Dendritic cell treated with granulocyte-macrophage colony-stimulating factor and Interleukin-4, amounts not matched to agents 40 ng/mL and 50 ng/mL, for 4 days (primary cell): ENCODE measurements around the gene SFSWAP.

Source experiments
- H3K27ac Mint-ChIP-seq: one replicate; pipeline ENCODE4 v1.8.0; 2022; ENCODE audit warnings: mild to moderate bottlenecking, mixed read lengths
- H3K27me3 Mint-ChIP-seq: one replicate; pipeline ENCODE4 v1.8.0; 2022; ENCODE audit warnings: mild to moderate bottlenecking, mixed read lengths
- H3K36me3 Mint-ChIP-seq: one replicate; pipeline ENCODE4 v1.8.0; 2022; ENCODE audit warnings: low read depth, mixed read lengths
- H3K4me1 Mint-ChIP-seq: one replicate; pipeline ENCODE4 v1.8.0; 2022; ENCODE audit warnings: low read depth, mixed read lengths
- H3K4me3 Mint-ChIP-seq: one replicate; pipeline ENCODE4 v1.8.0; 2022; ENCODE audit warnings: mild to moderate bottlenecking, moderate library complexity, mixed read lengths
- H3K9me3 Mint-ChIP-seq: one replicate; pipeline ENCODE4 v1.8.0; 2022; ENCODE audit warnings: mixed read lengths
- intact Hi-C: fragments of 100-400 bp; cut with micrococcal nuclease; formaldehyde crosslinking; loops from one replicate; pipeline ENCODE4 v1.15.0; 2022

Gene SFSWAP

GRCh38 chr12:131724534-131724933 is 13.6 kb downstream of the SFSWAP start:
- no peak overlapping the region for H3K4me3 Mint-ChIP-seq
- H3K27me3 Mint-ChIP-seq = no peaks in the 10 kb centered on the region
- peaks cover 93% of the 10 kb centered on the region for H3K36me3 Mint-ChIP-seq
- H3K9me3 Mint-ChIP-seq = no peaks in the 10 kb centered on the region
- intact Hi-C loops = no loop called here
- no peaks in the 10 kb centered on the region for H3K4me1 Mint-ChIP-seq
- no peak overlapping the region for H3K27ac Mint-ChIP-seq

- H3K9me3 Mint-ChIP-seq = no peaks in the 10 kb centered on the region
- H3K27ac Mint-ChIP-seq = no peak overlapping the region
- no peaks in the 10 kb centered on the region for H3K4me1 Mint-ChIP-seq
- peaks cover 93% of the 10 kb centered on the region for H3K36me3 Mint-ChIP-seq
- no peak overlapping the region for H3K4me3 Mint-ChIP-seq
- no peaks in the 10 kb centered on the region for H3K27me3 Mint-ChIP-seq
- intact Hi-C loops = no loop called here
Measured at GRCh38 chr12:131725503-131725902, 14.6 kb downstream of the SFSWAP start.

GRCh38 chr12:131728720-131729119 is 17.8 kb downstream of the SFSWAP start:
- peaks cover 92% of the 10 kb centered on the region for H3K36me3 Mint-ChIP-seq
- intact Hi-C loops = no loop called here

DNA sequence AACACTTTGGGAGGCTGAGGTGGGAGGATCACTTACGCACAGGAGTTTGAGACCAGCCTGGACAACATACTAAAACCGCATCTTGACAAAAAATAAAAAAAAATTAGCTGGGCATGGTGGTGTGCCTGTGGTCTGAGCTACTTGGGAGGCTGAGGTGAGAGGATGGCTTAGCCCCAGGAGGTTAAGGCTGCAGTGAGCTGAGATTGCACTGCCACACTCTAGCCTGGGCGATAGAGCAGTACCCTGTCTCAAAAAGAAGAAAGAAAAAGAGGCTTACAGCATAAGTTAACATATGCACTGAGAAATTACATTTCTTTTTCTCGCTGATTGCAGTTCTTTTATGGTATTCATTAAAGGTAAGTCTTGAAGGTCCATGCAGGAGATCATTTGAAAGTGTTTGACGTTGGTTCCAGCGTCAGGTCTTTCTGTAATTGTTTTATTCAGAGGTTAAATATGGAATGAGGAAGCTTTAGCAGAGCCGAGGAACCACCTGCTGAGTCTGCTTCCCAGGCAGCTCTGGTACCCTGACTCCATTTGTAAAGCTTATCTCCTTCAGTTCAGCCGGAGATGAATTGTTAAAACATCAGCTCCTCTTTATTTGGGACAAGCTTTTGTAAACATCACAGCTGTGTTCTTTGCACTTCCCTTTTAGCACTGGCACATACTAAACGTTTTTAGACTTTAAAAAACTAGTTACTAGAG is 18.5 kb downstream of the SFSWAP start:
- Mint-ChIP-seq H3K36me3 (peaks cover 96% of the 10 kb centered on the region), H3K27ac (no peak overlapping the region), H3K4me1 (no peaks in the 10 kb centered on the region), H3K27me3 (no peaks in the 10 kb centered on the region), H3K9me3 (no peaks in the 10 kb centered on the region), H3K4me3 (no peak overlapping the region)
- intact Hi-C loops = no loop called here

More at GRCh38 chr12:131728720-131729119, 17.8 kb downstream of the SFSWAP start:
- no peak overlapping the region for H3K27ac Mint-ChIP-seq
- H3K9me3 Mint-ChIP-seq = no peaks in the 10 kb centered on the region
- no peaks in the 10 kb centered on the region for H3K27me3 Mint-ChIP-seq
- no peaks in the 10 kb centered on the region for H3K4me1 Mint-ChIP-seq
- no peak overlapping the region for H3K4me3 Mint-ChIP-seq

- Mint-ChIP-seq H3K4me1 (no peaks in the 10 kb centered on the region), H3K4me3 (no peak overlapping the region), H3K27ac (no peak overlapping the region), H3K27me3 (no peaks in the 10 kb centered on the region), H3K9me3 (no peaks in the 10 kb centered on the region), H3K36me3 (peaks cover 92% of the 10 kb centered on the region)
- intact Hi-C loops = no loop called here
Measured at GRCh38 chr12:131732996-131733615, 22.2 kb downstream of the SFSWAP start.

DNA sequence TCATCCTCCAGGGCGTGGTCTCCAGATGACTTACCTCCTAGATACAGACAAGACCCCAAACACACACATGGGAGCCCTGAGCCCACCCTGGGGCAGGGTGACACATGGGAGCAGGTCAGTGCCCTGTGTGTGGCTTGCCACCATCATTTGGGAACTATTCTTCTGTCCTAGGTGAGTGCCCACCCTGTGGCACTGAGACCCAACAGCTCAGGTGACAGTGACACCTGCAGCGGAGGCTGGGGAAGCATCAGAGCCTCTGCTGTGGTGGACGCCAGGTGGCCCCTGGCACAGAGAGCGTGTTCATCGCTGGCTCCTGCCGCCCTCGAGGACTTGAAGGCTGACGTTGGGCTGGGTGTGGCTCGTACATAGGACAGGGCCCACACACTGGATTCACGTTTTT is 23.0 kb downstream of the SFSWAP start:
- H3K27ac Mint-ChIP-seq = no peak overlapping the region
- H3K4me3 Mint-ChIP-seq = no peak overlapping the region
- no peaks in the 10 kb centered on the region for H3K4me1 Mint-ChIP-seq
- peaks cover 92% of the 10 kb centered on the region for H3K36me3 Mint-ChIP-seq
- H3K9me3 Mint-ChIP-seq = no peaks in the 10 kb centered on the region
- intact Hi-C loops = no loop called here
- H3K27me3 Mint-ChIP-seq = no peaks in the 10 kb centered on the region

DNA sequence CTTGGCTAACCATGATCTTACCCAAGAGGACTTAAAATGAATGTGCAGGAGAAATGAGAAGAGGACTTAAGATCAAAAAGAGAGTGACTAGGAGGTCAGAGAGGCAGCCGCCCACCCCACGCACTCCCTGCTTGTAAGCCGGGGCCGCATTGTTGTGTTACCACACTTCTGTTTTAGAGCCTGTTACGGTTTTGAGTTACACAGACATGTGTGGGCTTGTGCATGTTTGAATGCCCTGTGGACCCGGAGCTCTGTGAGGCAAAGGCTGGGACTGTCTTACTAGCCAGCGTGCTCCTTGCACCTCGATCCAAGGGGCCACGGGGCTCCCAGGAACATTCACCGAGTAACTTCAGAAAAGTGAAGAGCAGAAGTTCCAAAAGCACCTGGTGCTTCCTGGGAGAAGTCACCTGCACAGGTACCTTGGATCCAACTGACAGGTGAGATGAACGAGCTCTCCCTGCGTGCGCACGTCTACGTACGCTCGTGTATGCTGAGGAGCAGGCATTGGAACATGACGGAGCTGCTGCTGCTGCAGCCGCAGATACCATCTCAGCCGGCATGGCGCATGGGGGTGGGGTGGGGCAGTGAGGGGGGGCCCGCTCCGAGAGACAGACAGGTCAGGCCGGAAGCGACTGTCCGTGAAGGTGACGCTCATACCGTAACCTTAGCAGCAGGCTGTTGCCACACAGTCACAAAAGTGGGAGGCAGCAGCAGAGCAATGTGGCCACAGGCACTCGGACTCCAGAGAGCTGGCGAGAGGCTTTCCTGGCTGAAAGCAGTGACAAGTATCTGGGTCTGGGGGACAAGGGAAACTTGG is 23.7 kb downstream of the SFSWAP start:
- Mint-ChIP-seq H3K27ac (no peak overlapping the region), H3K27me3 (no peaks in the 10 kb centered on the region), H3K9me3 (no peaks in the 10 kb centered on the region), H3K36me3 (peaks cover 92% of the 10 kb centered on the region), H3K4me1 (no peaks in the 10 kb centered on the region), H3K4me3 (no peak overlapping the region)
- intact Hi-C loops = no loop called here

GRCh38 chr12:131735153-131735456 is 24.2 kb downstream of the SFSWAP start:
- intact Hi-C loops = no loop called here
- Mint-ChIP-seq H3K36me3 (peaks cover 92% of the 10 kb centered on the region), H3K27me3 (no peaks in the 10 kb centered on the region), H3K27ac (no peak overlapping the region), H3K4me3 (no peak overlapping the region), H3K9me3 (no peaks in the 10 kb centered on the region), H3K4me1 (no peaks in the 10 kb centered on the region)

DNA sequence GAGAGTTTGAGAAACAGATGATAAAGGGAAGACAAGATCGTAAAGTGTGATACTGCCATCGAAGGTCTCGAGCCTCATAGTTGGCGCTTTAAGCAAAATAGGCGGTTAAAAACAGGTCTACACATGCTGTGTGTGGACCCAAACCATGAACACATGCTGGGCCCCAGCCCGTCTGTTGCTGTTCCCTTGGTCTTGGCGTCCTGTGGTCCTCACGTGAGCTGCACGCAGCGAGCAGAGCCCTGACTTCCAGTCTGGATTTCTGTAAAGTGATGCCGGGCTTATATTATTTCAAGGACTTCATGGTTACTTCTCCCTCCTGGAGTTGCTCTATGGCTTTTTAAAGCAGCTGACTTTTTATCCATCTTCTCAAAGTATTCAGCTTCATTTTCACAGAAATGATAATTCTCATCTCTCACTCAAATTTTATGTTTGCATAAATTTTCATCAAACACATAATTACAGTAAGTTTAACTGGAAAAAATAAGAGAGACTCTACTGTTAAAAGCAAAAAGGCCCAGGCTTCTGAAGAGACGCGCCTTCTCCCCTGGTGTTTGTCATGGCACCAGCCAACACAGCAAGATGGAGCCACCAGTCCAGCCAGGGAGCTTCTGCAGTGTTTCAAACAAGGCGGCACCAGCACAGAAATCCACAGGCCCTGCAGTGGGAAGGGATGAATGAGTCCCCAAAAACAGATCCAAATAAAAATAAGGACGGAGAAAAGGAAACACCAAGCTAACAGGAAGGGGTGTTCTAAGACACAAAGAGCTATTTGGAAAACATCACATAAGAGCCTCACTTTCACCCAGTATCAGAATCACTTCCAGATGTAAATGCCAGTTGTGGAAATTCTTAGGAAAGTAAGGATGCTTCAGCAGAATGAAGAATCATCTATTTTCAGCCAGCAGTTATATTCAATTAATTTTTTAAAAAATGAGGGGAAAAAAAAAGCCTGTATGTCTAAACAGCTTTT is 24.9 kb downstream of the SFSWAP start:
- Mint-ChIP-seq H3K9me3 (no peaks in the 10 kb centered on the region), H3K36me3 (peaks cover 92% of the 10 kb centered on the region), H3K27ac (no peak overlapping the region)

DNA sequence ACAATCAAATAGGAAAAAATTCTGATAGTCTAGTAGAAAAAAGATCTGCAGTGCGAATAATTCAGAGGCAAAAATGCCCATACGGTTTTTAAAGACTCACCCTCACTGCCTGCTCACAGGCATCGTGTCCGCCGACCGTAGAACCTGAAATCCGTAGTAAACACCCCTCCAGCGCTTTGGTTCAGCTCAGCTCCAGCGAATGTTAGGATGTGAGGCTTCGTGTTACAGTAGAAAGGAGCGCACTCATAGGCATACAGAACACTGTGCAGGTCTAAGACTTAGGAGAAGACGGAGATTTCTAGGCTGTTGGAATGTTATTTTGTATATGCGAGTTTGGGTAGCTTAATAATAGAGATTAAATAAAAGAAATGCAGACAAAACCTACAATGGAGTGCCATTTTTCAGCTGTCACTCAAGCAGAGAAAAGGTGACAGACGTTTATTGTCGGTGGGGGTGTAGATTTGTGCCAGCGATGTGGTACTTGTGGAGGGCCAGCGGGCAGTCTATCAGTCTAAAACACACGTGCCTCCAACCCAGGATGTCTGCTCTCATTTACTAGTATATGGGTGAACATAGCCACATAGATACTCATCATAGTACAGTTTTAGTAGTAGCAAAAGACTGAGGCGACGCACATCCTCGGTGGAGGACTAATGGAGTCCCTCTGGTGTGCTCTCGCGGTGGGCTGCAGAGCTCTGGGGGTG is 25.7 kb downstream of the SFSWAP start:
- Mint-ChIP-seq H3K27ac (no peak overlapping the region), H3K27me3 (no peaks in the 10 kb centered on the region), H3K4me3 (no peak overlapping the region), H3K36me3 (peaks cover 92% of the 10 kb centered on the region), H3K4me1 (no peaks in the 10 kb centered on the region), H3K9me3 (no peaks in the 10 kb centered on the region)
- intact Hi-C loops = no loop called here

More for the DNA sequence above, 24.9 kb downstream of the SFSWAP start:
- Mint-ChIP-seq H3K4me3 (no peak overlapping the region), H3K4me1 (no peaks in the 10 kb centered on the region), H3K27me3 (no peaks in the 10 kb centered on the region)
- intact Hi-C loops = no loop called here

DNA sequence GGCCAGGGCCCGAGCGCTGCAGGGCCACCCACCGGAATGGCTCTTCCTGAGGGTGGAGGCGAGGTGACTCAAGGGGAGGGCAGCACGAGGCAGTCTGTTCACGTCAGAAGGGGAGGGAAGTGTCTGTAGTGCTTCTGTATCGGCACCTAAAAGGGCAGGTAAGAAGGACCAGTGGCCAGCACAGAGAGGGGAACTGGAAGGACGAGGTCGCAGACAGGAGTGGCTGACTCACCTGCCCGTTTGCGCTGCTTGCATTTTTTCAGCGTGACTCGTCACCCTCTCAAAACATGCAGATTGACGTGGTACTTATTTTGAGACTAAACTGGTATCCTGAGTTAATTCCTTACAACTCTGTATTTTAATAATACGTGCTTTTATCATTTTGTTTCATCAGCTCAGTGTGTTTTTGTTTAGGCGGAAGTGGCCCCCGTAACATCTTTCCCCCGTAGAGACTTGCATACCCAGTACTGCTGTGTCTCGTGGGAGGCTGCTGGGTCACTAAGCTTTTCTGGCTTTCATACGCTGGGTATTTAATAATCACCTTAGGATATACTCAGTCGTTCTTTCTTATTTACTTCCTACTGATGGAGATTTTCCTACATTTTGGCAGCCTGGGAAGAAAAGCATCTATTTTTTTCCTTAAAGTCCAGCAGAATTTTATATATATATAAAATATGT is 26.4 kb downstream of the SFSWAP start:
- H3K27me3 Mint-ChIP-seq = no peaks in the 10 kb centered on the region
- H3K27ac Mint-ChIP-seq = no peak overlapping the region
- H3K4me1 Mint-ChIP-seq = no peaks in the 10 kb centered on the region
- intact Hi-C loops = no loop called here
- no peak overlapping the region for H3K4me3 Mint-ChIP-seq
- peaks cover 95% of the 10 kb centered on the region for H3K36me3 Mint-ChIP-seq
- peaks cover under 1% of the 10 kb centered on the region for H3K9me3 Mint-ChIP-seq

DNA sequence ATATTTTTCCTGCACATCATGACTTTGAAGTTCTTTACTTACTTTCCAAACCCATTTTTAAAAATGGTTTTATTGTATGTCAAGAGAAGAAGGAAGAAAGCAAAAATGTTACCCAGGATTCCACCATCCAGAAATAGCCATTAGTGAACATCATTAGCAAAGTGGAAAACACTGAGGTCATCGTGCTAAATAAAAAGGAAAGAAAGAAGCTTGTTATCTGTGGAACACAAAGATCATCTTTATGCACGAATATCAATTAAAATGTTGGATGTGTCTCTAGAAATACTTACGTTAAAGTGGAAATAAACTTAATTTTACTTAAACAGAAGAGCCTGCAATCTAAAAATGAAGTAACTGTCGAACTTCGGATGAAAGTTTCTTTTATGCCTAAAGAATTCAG is 27.3 kb downstream of the SFSWAP start:
- Mint-ChIP-seq H3K27me3 (no peaks in the 10 kb centered on the region), H3K27ac (no peak overlapping the region), H3K4me3 (no peak overlapping the region), H3K9me3 (peaks cover 9% of the 10 kb centered on the region), H3K4me1 (no peaks in the 10 kb centered on the region), H3K36me3 (peaks cover 95% of the 10 kb centered on the region)
- intact Hi-C loops = no loop called here

GRCh38 chr12:131740626-131741025 is 29.7 kb downstream of the SFSWAP start:
- Mint-ChIP-seq H3K27ac (no peak overlapping the region), H3K27me3 (no peaks in the 10 kb centered on the region), H3K9me3 (peaks cover 12% of the 10 kb centered on the region), H3K36me3 (peaks cover 91% of the 10 kb centered on the region), H3K4me3 (no peak overlapping the region), H3K4me1 (no peaks in the 10 kb centered on the region)
- intact Hi-C loops = no loop called here
